ENCODE results near the gene NR1H2. TPM values are rescaled to one million over a fixed set of nuclear protein-coding genes. Genes with fewer than 3 reads are reported as not detected.

The NR1H2 gene
- total RNA-seq, 1 donor from 2014 or later: 68.4 TPM

- intact Hi-C loops (cut with DNase I): no loop called here
- ATAC-seq (ENCODE audit: poor library complexity) (no peak), DNase-seq (no peak)
Observed at GRCh38 chr19:50416034-50416977, 40.0 kb downstream of the NR1H2 start.

- ATAC-seq (ENCODE audit: poor library complexity): no peak
- DNase-seq: no peak
- intact Hi-C loops (cut with DNase I): no loop called here
Observed at GRCh38 chr19:50417111-50418081, 41.1 kb downstream of the NR1H2 start.

- no peak for DNase-seq
- intact Hi-C loops (cut with DNase I): no loop called here
- no peak for ATAC-seq (ENCODE audit: poor library complexity)
Observed at GRCh38 chr19:50418176-50419021, 42.1 kb downstream of the NR1H2 start, which contains the start of gene SPIB. Gene SPIB, plus strand, starts transcription at chr19:50418938. Its CDS starts 25 bp downstream, at chr19:50418963.

GRCh38 chr19:50419022-50419579 lies 42.8 kb downstream of the NR1H2 start:
- ATAC-seq (ENCODE audit: poor library complexity) (no peak), DNase-seq (no peak)
- intact Hi-C loops (cut with DNase I): no loop called here

GRCh38 chr19:50419580-50420035 lies 43.4 kb downstream of the NR1H2 start:
- ATAC-seq (ENCODE audit: poor library complexity) (no peak), DNase-seq (no peak)
- intact Hi-C loops (cut with DNase I): no loop called here

- ATAC-seq (ENCODE audit: poor library complexity) (no peak), DNase-seq (no peak)
- intact Hi-C loops (cut with DNase I): no loop called here
Observed at GRCh38 chr19:50420127-50420526, 43.9 kb downstream of the NR1H2 start.

GRCh38 chr19:50420808-50421207 lies 44.6 kb downstream of the NR1H2 start:
- DNase-seq (no peak), ATAC-seq (ENCODE audit: poor library complexity) (no peak)
- intact Hi-C loops (cut with DNase I): no loop called here

- DNase-seq: no peak
Observed at GRCh38 chr19:50422397-50423278, 46.4 kb downstream of the NR1H2 start.

GRCh38 chr19:50423279-50424113 lies 47.2 kb downstream of the NR1H2 start:
- ATAC-seq (ENCODE audit: poor library complexity): no peak
- intact Hi-C loops (cut with DNase I): no loop called here
- no peak for DNase-seq

More at GRCh38 chr19:50422397-50423278, 46.4 kb downstream of the NR1H2 start:
- intact Hi-C loops (cut with DNase I): no loop called here
- ATAC-seq (ENCODE audit: poor library complexity): no peak

- intact Hi-C loops (cut with DNase I): no loop called here
Observed at GRCh38 chr19:50425581-50425980, 49.3 kb downstream of the NR1H2 start.

GRCh38 chr19:50427318-50427925 lies 51.2 kb downstream of the NR1H2 start:
- DNase-seq: no peak
- no peak for ATAC-seq (ENCODE audit: poor library complexity)

More at GRCh38 chr19:50425581-50425980, 49.3 kb downstream of the NR1H2 start:
- no peak for DNase-seq
- ATAC-seq (ENCODE audit: poor library complexity): no peak

GRCh38 chr19:50427997-50428425 lies 51.8 kb downstream of the NR1H2 start:
- peak; percentile 93 for DNase-seq
- intact Hi-C loops (cut with DNase I): no loop called here
- ATAC-seq (ENCODE audit: poor library complexity): peak; percentile 79

More at GRCh38 chr19:50427318-50427925, 51.2 kb downstream of the NR1H2 start:
- intact Hi-C loops (cut with DNase I): no loop called here

- DNase-seq (no peak), ATAC-seq (ENCODE audit: poor library complexity) (no peak)
- intact Hi-C loops (cut with DNase I): no loop called here
Observed at GRCh38 chr19:50428772-50429463, 52.7 kb downstream of the NR1H2 start.

GRCh38 chr19:50430888-50431342 lies 54.7 kb downstream of the NR1H2 start:
- intact Hi-C loops (cut with DNase I): no loop called here
- ATAC-seq (ENCODE audit: poor library complexity): no peak
- no peak for DNase-seq
